Measurements from ENCODE around the gene PTPMT1.

The PTPMT1 gene

GRCh38 chr11:47583844-47584243 lies 18.4 kb downstream of the PTPMT1 start:
- DNase-seq (ENCODE audit: low read depth), result no peak

GRCh38 chr11:47586098-47586855 lies 20.9 kb downstream of the PTPMT1 start, which contains the start of gene FAM180B:
Gene FAM180B, plus strand, starts transcription at chr11:47586678. Its CDS starts 91 bp downstream, at chr11:47586769.
- DNase-seq (ENCODE audit: low read depth), result no peak

- no peak for DNase-seq (ENCODE audit: low read depth)
These were observed 21.8 kb downstream of the PTPMT1 start for GRCh38 chr11:47587039-47587716.

GRCh38 chr11:47587723-47588326 lies 22.4 kb downstream of the PTPMT1 start:
- no peak for DNase-seq (ENCODE audit: low read depth)

- no peak for DNase-seq (ENCODE audit: low read depth)
These were observed 23.7 kb downstream of the PTPMT1 start for GRCh38 chr11:47589118-47589517.

DNA sequence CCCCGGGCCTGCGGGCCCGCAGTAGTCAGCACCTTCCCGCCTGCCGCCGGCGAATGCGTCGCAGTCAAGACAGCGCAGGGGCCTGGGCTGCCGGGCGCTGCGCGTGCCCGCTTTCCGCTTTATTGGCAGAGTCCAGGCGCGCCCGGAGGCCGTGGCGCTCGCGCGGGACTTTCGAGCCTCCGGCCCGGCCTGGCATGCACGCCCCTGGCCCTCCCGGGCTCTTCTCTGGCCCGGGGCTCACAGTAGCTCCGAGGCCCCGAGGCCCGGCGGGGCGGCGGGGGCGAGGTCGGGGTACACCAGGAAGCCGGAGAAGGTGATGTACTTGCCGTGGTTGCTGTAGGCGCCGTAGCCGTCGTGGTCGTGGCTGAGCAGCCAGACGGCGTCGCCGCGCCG lies 24.2 kb downstream of the PTPMT1 start:
- DNase-seq (ENCODE audit: low read depth), result no peak

GRCh38 chr11:47589977-47590861 lies 24.8 kb downstream of the PTPMT1 start:
- DNase-seq (ENCODE audit: low read depth), result no peak

- no peak for DNase-seq (ENCODE audit: low read depth)
These were observed 26.4 kb downstream of the PTPMT1 start for GRCh38 chr11:47591764-47592163.

DNA sequence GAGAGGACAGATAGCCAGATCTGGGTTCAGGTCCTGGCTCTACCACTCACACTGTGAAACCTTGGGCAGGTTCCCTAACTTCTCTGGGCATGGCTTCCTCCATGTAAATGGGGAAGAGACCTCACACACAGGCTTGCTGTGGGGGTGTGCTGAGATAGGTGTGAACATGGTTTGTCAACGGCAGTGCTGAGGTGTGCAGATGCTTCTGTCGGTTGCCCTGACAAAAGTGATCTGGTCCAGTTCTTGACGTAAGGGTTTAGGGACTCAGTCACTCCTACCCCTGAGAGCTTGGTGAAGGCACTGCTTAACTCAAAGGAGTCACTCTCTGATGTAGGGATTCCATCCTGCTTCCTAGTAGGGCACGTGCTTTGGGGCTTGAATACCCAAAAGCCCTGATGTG lies 26.9 kb downstream of the PTPMT1 start:
- DNase-seq (ENCODE audit: low read depth), result no peak

GRCh38 chr11:47592970-47593369 lies 27.6 kb downstream of the PTPMT1 start:
- DNase-seq (ENCODE audit: low read depth), result no peak

- DNase-seq (ENCODE audit: low read depth), result no peak
These were observed 28.1 kb downstream of the PTPMT1 start for GRCh38 chr11:47593492-47593933.

GRCh38 chr11:47593934-47594855 lies 28.8 kb downstream of the PTPMT1 start, which contains the start of gene C1QTNF4:
Gene C1QTNF4, minus strand, starts transcription at chr11:47594411. Its CDS starts 3,601 bp downstream, at chr11:47590810.
- DNase-seq (ENCODE audit: low read depth), result no peak

DNA sequence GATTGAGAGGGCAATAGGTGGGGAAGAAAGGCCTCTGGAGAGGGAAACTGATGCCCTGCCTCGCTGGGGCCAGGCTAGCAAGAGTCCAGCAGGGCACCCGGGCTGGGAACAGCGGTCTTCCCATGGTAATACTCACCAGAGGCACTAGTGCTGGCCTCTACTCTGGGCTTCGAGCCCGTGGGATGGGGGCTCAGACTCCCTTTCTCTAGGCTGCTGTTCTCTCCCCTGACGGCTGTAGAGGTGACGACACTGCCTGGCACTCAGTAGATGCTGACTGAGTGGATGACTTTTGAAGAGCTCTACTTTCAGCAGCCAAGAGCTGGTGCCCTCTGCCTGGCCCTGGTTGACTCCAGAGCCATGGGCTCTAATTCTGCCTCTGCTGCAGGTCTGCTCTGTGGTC lies 29.6 kb downstream of the PTPMT1 start:
- DNase-seq (ENCODE audit: low read depth), result no peak

GRCh38 chr11:47595967-47596366 lies 30.6 kb downstream of the PTPMT1 start:
- no peak for DNase-seq (ENCODE audit: low read depth)

- DNase-seq (ENCODE audit: low read depth), result no peak
These were observed 34.5 kb downstream of the PTPMT1 start for GRCh38 chr11:47599902-47600301.

DNA sequence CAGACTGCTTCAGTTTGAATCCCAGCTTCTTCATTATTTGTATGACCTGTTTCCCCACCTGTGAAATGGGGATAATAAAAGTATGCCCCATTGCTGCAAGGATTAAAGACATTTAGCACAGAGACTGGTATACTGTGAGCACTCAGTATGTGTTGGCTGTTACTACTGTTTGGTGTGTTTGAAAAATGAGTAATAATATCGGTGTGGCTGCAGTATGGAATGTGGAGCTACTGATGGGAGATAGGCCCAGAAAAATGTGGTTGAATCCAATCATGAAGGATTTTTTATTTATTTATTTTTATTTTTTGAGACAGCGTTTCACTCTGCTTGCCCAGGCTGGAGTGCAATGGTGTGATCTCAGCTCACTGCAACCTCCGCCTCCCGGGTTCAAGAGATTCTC lies 37.9 kb downstream of the PTPMT1 start:
- no peak for DNase-seq (ENCODE audit: low read depth)

- DNase-seq (ENCODE audit: low read depth), result no peak
These were observed 40.5 kb downstream of the PTPMT1 start for GRCh38 chr11:47605921-47606320.

- DNase-seq (ENCODE audit: low read depth), result no peak
These were observed 41.3 kb downstream of the PTPMT1 start for GRCh38 chr11:47606731-47607130.

GRCh38 chr11:47607380-47607779 lies 42.0 kb downstream of the PTPMT1 start:
- DNase-seq (ENCODE audit: low read depth), result no peak

DNA sequence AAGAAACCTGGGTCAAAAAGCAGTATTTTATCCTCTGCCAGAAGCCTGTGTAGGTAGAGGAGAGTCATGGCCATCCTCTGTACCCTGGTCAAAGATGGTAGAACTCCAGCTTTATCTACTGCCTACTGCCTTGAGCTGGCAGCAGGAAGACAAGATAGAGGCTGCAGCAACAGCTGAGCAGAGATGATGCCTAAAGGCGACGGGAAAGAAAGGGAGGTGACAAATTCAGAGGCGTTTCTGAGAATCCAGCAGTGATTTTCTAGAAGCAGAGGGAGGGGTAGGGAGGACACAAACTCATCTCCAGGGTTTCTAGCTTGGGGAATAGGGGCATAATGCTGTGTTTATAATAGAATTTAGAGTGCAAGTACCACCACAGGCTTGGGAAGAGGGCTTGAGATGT lies 44.3 kb downstream of the PTPMT1 start:
- DNase-seq (ENCODE audit: low read depth), result no peak

GRCh38 chr11:47611348-47611794 lies 46.0 kb downstream of the PTPMT1 start:
- no peak for DNase-seq (ENCODE audit: low read depth)

Measured in stimulated activated CD8-positive, alpha-beta memory T cell treated with anti-CD3 and anti-CD28 coated beads, Interleukin-15, amount 100 ng/mL, for 24 hours (primary cell).